ENCODE measurements around the gene SYNGAP1. TPM values are rescaled to one million over a fixed set of nuclear protein-coding genes. Genes with fewer than 3 reads are reported as not detected.

Gene SYNGAP1
- total and polyA plus RNA-seq, 9 of the 15 experiments (the other 6 are each of a cell fraction or from before 2014, with no cell fraction given) = 0.01 to 22.8 (median 3.2) TPM

DNA sequence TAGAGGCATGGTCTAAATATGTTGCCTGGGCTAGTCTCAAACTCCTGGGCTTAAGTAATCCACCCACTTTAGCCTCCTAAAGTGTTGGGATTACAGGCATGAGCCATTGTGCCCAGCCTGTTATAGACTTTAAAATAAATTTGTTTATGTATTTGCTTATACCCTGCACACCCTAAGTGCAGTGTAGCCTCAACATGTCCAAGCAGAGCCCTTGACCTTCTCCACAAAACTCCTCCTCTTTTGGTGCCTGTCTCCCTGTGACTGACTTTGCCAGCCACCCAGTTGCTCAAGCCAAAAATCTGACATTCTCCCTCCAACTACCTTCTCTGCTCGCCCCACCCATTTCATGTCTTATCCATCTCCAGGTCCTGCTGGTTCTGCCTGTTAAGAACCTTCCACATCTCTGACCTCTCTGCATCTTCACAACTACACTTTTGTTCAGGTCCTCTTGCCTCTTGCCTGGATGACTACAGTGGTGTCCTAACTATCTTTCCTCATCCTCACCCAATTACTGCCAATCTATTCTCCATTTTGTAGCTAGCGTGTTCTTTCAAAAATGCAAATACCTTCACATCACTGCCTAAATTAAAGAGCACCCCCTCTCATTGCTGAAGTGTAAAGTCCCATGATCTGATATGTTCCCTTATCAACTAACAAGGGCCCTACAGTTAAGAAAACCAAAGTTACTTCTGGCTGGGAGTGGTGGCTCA is 39.4 kb upstream of the SYNGAP1 start (continued):
- no peak for TF ChIP-seq SRSF7 (optimal IDR thresholded peaks at IDR 0.05; ENCODE audit: low read depth, low read length)
- TF ChIP-seq ADNP (tag; IDR thresholded peaks at IDR 0.05) = peak; percentile 96
- TF ChIP-seq TAF15 (IDR thresholded peaks at IDR 0.05; ENCODE audit: low read depth, low read length) = no peak
- no peak for TF ChIP-seq TFAM (CRISPR knock-in tag; conservative IDR thresholded peaks at IDR 0.05)
- TF ChIP-seq NFXL1 (CRISPR knock-in tag; IDR thresholded peaks at IDR 0.05) = no peak
- TF ChIP-seq, protein P1, sequence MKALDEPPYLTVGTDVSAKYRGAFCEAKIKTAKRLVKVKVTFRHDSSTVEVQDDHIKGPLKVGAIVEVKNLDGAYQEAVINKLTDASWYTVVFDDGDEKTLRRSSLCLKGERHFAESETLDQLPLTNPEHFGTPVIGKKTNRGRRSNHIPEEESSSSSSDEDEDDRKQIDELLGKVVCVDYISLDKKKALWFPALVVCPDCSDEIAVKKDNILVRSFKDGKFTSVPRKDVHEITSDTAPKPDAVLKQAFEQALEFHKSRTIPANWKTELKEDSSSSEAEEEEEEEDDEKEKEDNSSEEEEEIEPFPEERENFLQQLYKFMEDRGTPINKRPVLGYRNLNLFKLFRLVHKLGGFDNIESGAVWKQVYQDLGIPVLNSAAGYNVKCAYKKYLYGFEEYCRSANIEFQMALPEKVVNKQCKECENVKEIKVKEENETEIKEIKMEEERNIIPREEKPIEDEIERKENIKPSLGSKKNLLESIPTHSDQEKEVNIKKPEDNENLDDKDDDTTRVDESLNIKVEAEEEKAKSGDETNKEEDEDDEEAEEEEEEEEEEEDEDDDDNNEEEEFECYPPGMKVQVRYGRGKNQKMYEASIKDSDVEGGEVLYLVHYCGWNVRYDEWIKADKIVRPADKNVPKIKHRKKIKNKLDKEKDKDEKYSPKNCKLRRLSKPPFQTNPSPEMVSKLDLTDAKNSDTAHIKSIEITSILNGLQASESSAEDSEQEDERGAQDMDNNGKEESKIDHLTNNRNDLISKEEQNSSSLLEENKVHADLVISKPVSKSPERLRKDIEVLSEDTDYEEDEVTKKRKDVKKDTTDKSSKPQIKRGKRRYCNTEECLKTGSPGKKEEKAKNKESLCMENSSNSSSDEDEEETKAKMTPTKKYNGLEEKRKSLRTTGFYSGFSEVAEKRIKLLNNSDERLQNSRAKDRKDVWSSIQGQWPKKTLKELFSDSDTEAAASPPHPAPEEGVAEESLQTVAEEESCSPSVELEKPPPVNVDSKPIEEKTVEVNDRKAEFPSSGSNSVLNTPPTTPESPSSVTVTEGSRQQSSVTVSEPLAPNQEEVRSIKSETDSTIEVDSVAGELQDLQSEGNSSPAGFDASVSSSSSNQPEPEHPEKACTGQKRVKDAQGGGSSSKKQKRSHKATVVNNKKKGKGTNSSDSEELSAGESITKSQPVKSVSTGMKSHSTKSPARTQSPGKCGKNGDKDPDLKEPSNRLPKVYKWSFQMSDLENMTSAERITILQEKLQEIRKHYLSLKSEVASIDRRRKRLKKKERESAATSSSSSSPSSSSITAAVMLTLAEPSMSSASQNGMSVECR (CRISPR knock-in tag; IDR thresholded peaks at IDR 0.05) = no peak
- 0 out of 2 replicates have a peak, but pooled peaks have one; percentile 11 for TF ChIP-seq MTA2 (IDR thresholded peaks at IDR 0.05; ENCODE audit: low read depth)
- no peak for TF ChIP-seq SRSF3 (IDR thresholded peaks at IDR 0.05; ENCODE audit: insufficient read depth, low read length)
- no peak for TF ChIP-seq HNRNPK (IDR thresholded peaks at IDR 0.05; ENCODE audit: low read depth, low read length, poor library complexity, severe bottlenecking)
- TF ChIP-seq DPF2 (IDR thresholded peaks at IDR 0.05) = peak; percentile 80
- no peak for TF ChIP-seq KAT7 (CRISPR knock-in tag; IDR thresholded peaks at IDR 0.05; ENCODE audit: borderline replicate concordance)
- peak; percentile 74 for TF ChIP-seq CBFA2T3 (IDR thresholded peaks at IDR 0.05)
- no peak for TF ChIP-seq SETDB1 (IDR thresholded peaks at IDR 0.05; ENCODE audit: low read length)
- no peak for TF ChIP-seq KDM5B (IDR thresholded peaks at IDR 0.05; ENCODE audit: insufficient replicate concordance, low read depth, low read length)
- TF ChIP-seq ARNT (IDR thresholded peaks at IDR 0.05) = peak in 1 of 2 experiments; percentile 45; a peak in 1 of 4 replicates
- TF ChIP-seq, protein P2, sequence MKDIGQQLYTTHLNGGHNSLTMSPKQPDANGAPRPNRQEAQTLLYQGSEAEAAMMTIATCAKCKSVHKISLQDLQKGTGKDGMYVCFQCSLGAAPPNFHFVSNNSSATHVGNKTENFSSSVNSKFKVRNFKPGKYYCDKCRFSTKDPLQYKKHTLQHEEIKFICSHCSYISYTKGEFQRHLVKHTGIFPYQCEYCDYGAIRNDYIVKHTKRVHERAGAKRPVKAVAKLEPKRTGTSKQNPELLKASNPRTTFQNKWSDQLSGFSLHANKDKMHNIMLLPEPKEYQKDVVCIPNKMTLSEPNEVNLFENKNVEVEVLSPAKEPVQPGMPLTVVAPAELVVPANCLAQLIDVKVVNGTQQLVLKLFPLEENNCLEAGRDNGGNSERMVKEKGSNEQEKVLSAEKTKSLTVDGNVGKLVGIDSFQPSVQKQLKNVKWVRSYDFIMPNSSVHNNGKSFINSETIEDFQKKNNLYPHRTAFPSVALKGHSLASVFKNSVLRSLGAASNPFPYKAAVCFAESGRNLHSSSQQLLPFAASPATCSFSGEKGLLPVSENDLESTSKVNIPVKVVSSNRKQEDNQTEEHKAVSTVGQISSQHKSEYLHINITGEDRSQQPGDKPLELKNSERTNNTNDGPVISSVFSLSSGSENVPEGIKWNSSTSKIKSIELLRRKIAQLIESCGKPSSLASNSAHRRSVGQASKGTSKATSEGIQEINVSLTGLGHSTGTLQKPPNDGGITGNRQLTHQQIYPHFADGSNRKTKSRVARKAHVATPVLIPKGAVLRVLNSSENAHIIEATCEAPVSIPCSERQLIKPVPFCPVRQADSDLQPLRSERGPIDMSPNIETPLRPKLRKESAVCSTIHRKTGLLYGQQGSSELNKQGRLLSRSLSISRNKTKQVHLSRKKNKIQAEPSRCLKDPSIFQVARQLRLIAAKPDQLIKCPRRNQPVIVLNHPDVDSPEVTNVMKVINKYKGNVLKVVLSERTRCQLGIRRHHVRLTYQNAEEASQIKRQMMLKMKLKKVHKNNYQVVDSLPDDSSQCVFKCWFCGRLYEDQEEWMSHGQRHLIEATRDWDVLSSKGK (CRISPR knock-in tag; IDR thresholded peaks at IDR 0.05) = no peak
- TF ChIP-seq EZH2 (IDR thresholded peaks at IDR 0.05; ENCODE audit: borderline replicate concordance, low read depth, low read length) = no peak
- TF ChIP-seq, protein P3, sequence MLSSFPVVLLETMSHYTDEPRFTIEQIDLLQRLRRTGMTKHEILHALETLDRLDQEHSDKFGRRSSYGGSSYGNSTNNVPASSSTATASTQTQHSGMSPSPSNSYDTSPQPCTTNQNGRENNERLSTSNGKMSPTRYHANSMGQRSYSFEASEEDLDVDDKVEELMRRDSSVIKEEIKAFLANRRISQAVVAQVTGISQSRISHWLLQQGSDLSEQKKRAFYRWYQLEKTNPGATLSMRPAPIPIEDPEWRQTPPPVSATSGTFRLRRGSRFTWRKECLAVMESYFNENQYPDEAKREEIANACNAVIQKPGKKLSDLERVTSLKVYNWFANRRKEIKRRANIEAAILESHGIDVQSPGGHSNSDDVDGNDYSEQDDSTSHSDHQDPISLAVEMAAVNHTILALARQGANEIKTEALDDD (IDR thresholded peaks at IDR 0.05) = peak; percentile 67; the same call in 1 of the 2 replicates
